HepG2 (cell line): Measurements from ENCODE around the gene GPR162. TPM values are rescaled to one million over a fixed set of nuclear protein-coding genes. Genes with fewer than 3 reads are reported as not detected.

ENCODE experiments used
- ATAC-seq: fragments of 200-7000 bp; cut with Tn5 transposase; 3 replicates; pipeline ENCODE4 v1.9.1; 2020; ENCODE audit warnings: mild to moderate bottlenecking, moderate library complexity
- BruUV-seq: library from RNA; stranded (reverse); fragments of 400-500 nt; replicated peaks from 2 replicates; lab custom pipeline; 2021; lab: Mats Ljungman, UMichigan
- CTCF ChIA-PET: fragments of 300-600 bp; formaldehyde crosslinking; extraction: SDS; loops from one replicate; lab custom pipeline; 2021; ENCODE audit warnings: low total read pairs, inconsistent platforms, low intra/inter-chr PET ratio; lab: Yijun Ruan, JAX
- POLR2A ChIA-PET: fragments of 350-600 bp; sonication (Branson Sonifier 250); formaldehyde crosslinking; loops from one replicate; lab custom pipeline; 2020; ENCODE audit warnings: antibody characterized with exemption, inconsistent platforms; lab: Yijun Ruan, JAX
- DNase-seq: peaks from one replicate; pipeline ENCODE4 v3.0.0-alpha.2; 2015; ENCODE audit warnings: low spot score
- FAIRE-seq: peaks from 3 replicates; lab custom pipeline; 2011; peaks lifted over from hg19 to GRCh38; lab: Jason Lieb, UNC
- H2AFZ ChIP-seq: one replicate; pipeline ENCODE4 v1.6.1; 2011; ENCODE audit warnings: low read length, inconsistent platforms
- H3K27ac ChIP-seq: fragments of 300-600 bp; 3 replicates; pipeline ENCODE4 v1.8.0; 2011; ENCODE audit warnings: mixed run types, mild to moderate bottlenecking, mixed read lengths, low read length, inconsistent platforms; ENCODE audit not compliant: insufficient read depth; ENCODE audit errors: extremely low read length
- H3K27me3 ChIP-seq, 2 experiments: fragments of 200-600 bp in 1 of 2; 2 replicates in 1 of 2; 3 replicates in 1 of 2; pipeline versions ENCODE4 v1.6.0 to v1.8.0; 2011; ENCODE audit warnings: low read length in 2 of 2, mild to moderate bottlenecking in 2 of 2, moderate library complexity in 2 of 2, inconsistent platforms in 1 of 2; ENCODE audit not compliant: insufficient read depth in 2 of 2, control insufficient read depth in 1 of 2
- H3K36me3 ChIP-seq, 2 experiments: fragments of 200-600 bp in 1 of 2; replicated peaks in 1 of 2; 2 replicates in 1 of 2; 3 replicates in 1 of 2; pipeline versions ENCODE4 v1.5.1 to v1.8.0; 2011; ENCODE audit warnings: low read length in 2 of 2, inconsistent platforms in 1 of 2; ENCODE audit not compliant: insufficient read depth in 2 of 2, control insufficient read depth in 1 of 2
- H3K4me1 ChIP-seq: 2 replicates; pipeline ENCODE4 v1.5.1; 2012; ENCODE audit warnings: low read length, inconsistent platforms; ENCODE audit not compliant: insufficient read depth
- H3K4me2 ChIP-seq: 2 replicates; pipeline ENCODE4 v1.6.0; 2011; ENCODE audit warnings: low read depth, low read length, inconsistent platforms
- H3K4me3 ChIP-seq, 3 experiments: fragments of 200-600 bp in 1 of 3; sonication (generic), shearing (Covaris generic) in 1 of 3; replicated peaks in 1 of 3; 2 replicates each; pipeline ENCODE4 v1.5.1; 2011 to 2016; ENCODE audit warnings: low read length in 3 of 3, inconsistent platforms in 2 of 3, low read depth in 2 of 3, mild to moderate bottlenecking in 2 of 3, control low read depth in 1 of 3, mixed read lengths in 1 of 3; ENCODE audit not compliant: insufficient read depth in 1 of 3
- H3K79me2 ChIP-seq: one replicate; pipeline ENCODE4 v1.6.1; 2011; ENCODE audit warnings: low read length, inconsistent platforms; ENCODE audit not compliant: insufficient read depth
- H3K9ac ChIP-seq: 2 replicates; pipeline ENCODE4 v1.6.0; 2011; ENCODE audit warnings: mild to moderate bottlenecking, low read depth, low read length, inconsistent platforms; ENCODE audit not compliant: insufficient read depth
- H3K9me3 ChIP-seq: 2 replicates; pipeline ENCODE4 v1.5.1; 2012; ENCODE audit warnings: mild to moderate bottlenecking, low read length
- H4K20me1 ChIP-seq: 2 replicates; pipeline ENCODE4 v1.6.0; 2011; ENCODE audit warnings: inconsistent platforms, mild to moderate bottlenecking, low read length, moderate library complexity; ENCODE audit not compliant: insufficient read depth
- CENPX ChIP-seq: sonication (generic); formaldehyde crosslinking; IDR thresholded peaks from 2 replicates; pipeline ENCODE4 v1.9.0; 2021; ENCODE audit warnings: mild to moderate bottlenecking, missing genetic modification reagents, moderate library complexity
- E2F1 ChIP-seq: sonication (generic); formaldehyde crosslinking; IDR thresholded peaks from 2 replicates; pipeline ENCODE4 v1.5.0; 2020; ENCODE audit warnings: missing genetic modification reagents
- RXRA ChIP-seq: sonication (generic); formaldehyde crosslinking; IDR thresholded peaks from 2 replicates; pipeline ENCODE4 v1.5.1; 2020; ENCODE audit warnings: missing genetic modification reagents
- SATB2 ChIP-seq: sonication (generic); formaldehyde crosslinking; IDR thresholded peaks from 2 replicates; pipeline ENCODE4 v1.5.0; 2020; ENCODE audit warnings: missing genetic modification reagents
- SRSF1 ChIP-seq: fragments of 200-400 bp; formaldehyde crosslinking; optimal IDR thresholded peaks from 2 replicates; pipeline ENCODE3; 2017; ENCODE audit warnings: mild to moderate bottlenecking, low read depth, low read length, moderate library complexity
- ZNF136 ChIP-seq: sonication (generic); formaldehyde crosslinking; IDR thresholded peaks from 2 replicates; pipeline ENCODE4 v1.8.1; 2022; ENCODE audit warnings: low read depth, mild to moderate bottlenecking, moderate library complexity, missing genetic modification reagents
- ZNF30 ChIP-seq: sonication (generic); formaldehyde crosslinking; IDR thresholded peaks from 2 replicates; pipeline ENCODE4 v1.5.0; 2020; ENCODE audit warnings: mild to moderate bottlenecking, missing genetic modification reagents
- ZNF337 ChIP-seq: sonication (generic); formaldehyde crosslinking; IDR thresholded peaks from 2 replicates; pipeline ENCODE4 v1.5.1; 2020; ENCODE audit warnings: missing genetic modification reagents, low read depth, mild to moderate bottlenecking, borderline replicate concordance
- ZNF557 ChIP-seq: sonication (generic); formaldehyde crosslinking; IDR thresholded peaks from 2 replicates; pipeline ENCODE4 v1.4.0; 2020; ENCODE audit warnings: missing genetic modification reagents
- WGBS: methylation state at CpG from one replicate; pipeline ENCODE4 v1.1.6; 2017; ENCODE audit warnings: low lambda C conversion rate; 5-methylcytosine and 5-hydroxymethylcytosine counted together
- in situ Hi-C: cut with HindIII; loops from 2 replicates; pipeline ENCODE4 v1.10.0; 2017; ENCODE audit warnings: low pct_unique_long_range_greater_than_20kb; ENCODE audit not compliant: extremely low pct_ligation_motif_present
- intact Hi-C: fragments of 100-400 bp; cut with micrococcal nuclease; formaldehyde crosslinking; loops from one replicate; pipeline ENCODE4 v1.10.0; 2022; ENCODE audit not compliant: unreplicated experiment
- polyA plus RNA-seq, 8 experiments: library from polyadenylated mRNA; depleted of rRNA in 3 of 8; stranded (reverse) in 7 of 8; unstranded in 1 of 8; fragments of >200 nt; fragmentation: Illumina TruSeq in 4 of 8; extraction: Trizol in 4 of 8; gene quantifications; 2 replicates each; pipeline versions ENCODE4 v1.2.1 to v1.2.3, GENCODE V29; 2011 to 2016; ENCODE audit warnings: low read depth in 4 of 8, missing spikeins in 1 of 8, mixed read lengths in 1 of 8; ENCODE audit not compliant: insufficient read depth in 1 of 8
- total RNA-seq, 5 experiments: library from RNA; depleted of rRNA; stranded (reverse); fragments of >200 nt; fragmentation: Illumina TruSeq; extraction: Trizol; gene quantifications; 2 replicates each; pipeline ENCODE4 v1.2.3, GENCODE V29; 2016; ENCODE audit warnings: low read depth in 1 of 5
- TF ChIP-seq, protein P1 (sequence below): sonication (generic); formaldehyde crosslinking; IDR thresholded peaks from 2 replicates; pipeline ENCODE4 v1.5.1; 2020; ENCODE audit warnings: mild to moderate bottlenecking, missing genetic modification reagents, moderate library complexity
- TF ChIP-seq, protein P2 (sequence below): sonication (generic); formaldehyde crosslinking; IDR thresholded peaks from 2 replicates; pipeline ENCODE4 v1.4.0; 2020; ENCODE audit warnings: missing genetic modification reagents
- TF ChIP-seq, protein P3 (sequence below): sonication (generic); formaldehyde crosslinking; conservative IDR thresholded peaks from 2 replicates; pipeline ENCODE4 v1.8.0; 2022; ENCODE audit warnings: mild to moderate bottlenecking, moderate library complexity, missing genetic modification reagents
- TF ChIP-seq, protein P4 (sequence below): sonication (generic); formaldehyde crosslinking; IDR thresholded peaks from 2 replicates; pipeline ENCODE4 v1.4.0; 2020; ENCODE audit warnings: missing genetic modification reagents

Gene GPR162
- total and polyA plus RNA-seq, 2 of the 13 experiments (the other 11 are each of a cell fraction or from before 2014, with no cell fraction given), result 0.08 TPM; not detected in 1

DNA sequence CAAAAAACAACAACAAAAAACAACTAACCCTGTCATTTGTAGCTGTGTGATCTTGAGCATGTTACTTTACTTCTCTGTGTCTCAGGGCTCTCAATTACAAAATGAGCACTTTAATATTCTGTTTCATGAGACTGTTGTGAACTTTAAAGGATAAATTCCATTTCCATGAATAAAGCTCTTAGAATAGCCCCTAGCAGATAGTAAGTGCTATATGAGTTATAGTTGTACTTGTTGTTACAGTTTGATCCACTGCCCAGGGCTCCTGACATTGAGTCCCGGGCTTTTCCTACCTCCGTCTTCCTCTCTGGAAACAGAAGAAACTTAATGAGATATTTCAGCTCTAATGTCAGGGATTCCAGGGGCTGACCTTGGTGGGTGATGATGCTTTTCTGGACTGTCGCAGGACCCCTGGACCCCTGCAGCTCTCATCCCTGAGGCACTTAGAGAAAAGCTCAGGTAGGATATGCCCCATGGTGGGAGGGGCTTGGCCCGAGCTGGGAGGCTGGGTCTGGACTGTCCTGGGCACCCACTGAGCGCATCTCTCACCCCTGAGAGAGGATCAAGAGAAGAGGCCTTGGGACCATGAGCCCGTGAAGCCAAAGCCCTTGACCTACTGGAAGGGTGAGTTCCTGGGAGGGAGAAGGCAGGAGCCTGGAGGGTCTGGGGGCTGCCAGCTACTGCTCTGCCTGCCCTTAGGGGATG, 11.7 kb downstream of the GPR162 start (continued):
- TF ChIP-seq, protein P1, sequence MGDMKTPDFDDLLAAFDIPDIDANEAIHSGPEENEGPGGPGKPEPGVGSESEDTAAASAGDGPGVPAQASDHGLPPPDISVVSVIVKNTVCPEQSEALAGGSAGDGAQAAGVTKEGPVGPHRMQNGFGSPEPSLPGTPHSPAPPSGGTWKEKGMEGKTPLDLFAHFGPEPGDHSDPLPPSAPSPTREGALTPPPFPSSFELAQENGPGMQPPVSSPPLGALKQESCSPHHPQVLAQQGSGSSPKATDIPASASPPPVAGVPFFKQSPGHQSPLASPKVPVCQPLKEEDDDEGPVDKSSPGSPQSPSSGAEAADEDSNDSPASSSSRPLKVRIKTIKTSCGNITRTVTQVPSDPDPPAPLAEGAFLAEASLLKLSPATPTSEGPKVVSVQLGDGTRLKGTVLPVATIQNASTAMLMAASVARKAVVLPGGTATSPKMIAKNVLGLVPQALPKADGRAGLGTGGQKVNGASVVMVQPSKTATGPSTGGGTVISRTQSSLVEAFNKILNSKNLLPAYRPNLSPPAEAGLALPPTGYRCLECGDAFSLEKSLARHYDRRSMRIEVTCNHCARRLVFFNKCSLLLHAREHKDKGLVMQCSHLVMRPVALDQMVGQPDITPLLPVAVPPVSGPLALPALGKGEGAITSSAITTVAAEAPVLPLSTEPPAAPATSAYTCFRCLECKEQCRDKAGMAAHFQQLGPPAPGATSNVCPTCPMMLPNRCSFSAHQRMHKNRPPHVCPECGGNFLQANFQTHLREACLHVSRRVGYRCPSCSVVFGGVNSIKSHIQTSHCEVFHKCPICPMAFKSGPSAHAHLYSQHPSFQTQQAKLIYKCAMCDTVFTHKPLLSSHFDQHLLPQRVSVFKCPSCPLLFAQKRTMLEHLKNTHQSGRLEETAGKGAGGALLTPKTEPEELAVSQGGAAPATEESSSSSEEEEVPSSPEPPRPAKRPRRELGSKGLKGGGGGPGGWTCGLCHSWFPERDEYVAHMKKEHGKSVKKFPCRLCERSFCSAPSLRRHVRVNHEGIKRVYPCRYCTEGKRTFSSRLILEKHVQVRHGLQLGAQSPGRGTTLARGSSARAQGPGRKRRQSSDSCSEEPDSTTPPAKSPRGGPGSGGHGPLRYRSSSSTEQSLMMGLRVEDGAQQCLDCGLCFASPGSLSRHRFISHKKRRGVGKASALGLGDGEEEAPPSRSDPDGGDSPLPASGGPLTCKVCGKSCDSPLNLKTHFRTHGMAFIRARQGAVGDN (CRISPR knock-in tag), result 0 out of 2 replicates have a peak, but pooled peaks have one; percentile 11
- TF ChIP-seq SRSF1, result no peak

DNA sequence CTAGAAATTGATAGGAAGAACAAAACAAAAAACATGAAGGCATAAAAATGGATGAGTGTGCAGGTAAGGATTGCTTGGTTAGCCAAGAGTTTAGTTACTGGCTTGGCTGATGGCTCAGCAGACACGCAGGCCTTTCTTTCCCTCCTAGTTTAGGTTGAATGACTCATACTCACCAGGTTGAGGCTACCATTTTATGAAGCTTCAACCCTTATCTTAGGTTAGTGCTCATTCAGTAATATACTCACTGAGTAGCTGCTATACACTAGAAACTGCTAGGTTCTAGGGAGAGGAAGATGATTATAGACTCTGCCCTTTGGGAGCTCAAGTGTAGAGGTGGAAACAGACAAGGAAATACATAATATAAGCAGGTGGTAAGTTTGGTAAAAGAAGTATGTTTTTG, 12.6 kb downstream of the GPR162 start:
- H4K20me1 ChIP-seq, result no peaks in the 10 kb centered on the region
- TF ChIP-seq ZNF337 (CRISPR knock-in tag), result no peak
- TF ChIP-seq RXRA (CRISPR knock-in tag), result no peak
- TF ChIP-seq, protein P2, sequence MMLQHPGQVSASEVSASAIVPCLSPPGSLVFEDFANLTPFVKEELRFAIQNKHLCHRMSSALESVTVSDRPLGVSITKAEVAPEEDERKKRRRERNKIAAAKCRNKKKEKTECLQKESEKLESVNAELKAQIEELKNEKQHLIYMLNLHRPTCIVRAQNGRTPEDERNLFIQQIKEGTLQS (CRISPR knock-in tag), result no peak
- no peak for TF ChIP-seq E2F1 (CRISPR knock-in tag)
- no peak for TF ChIP-seq ZNF557
- TF ChIP-seq, protein P3, sequence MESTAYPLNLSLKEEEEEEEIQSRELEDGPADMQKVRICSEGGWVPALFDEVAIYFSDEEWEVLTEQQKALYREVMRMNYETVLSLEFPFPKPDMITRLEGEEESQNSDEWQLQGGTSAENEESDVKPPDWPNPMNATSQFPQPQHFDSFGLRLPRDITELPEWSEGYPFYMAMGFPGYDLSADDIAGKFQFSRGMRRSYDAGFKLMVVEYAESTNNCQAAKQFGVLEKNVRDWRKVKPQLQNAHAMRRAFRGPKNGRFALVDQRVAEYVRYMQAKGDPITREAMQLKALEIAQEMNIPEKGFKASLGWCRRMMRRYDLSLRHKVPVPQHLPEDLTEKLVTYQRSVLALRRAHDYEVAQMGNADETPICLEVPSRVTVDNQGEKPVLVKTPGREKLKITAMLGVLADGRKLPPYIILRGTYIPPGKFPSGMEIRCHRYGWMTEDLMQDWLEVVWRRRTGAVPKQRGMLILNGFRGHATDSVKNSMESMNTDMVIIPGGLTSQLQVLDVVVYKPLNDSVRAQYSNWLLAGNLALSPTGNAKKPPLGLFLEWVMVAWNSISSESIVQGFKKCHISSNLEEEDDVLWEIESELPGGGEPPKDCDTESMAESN, result no peak
- TF ChIP-seq CENPX (CRISPR knock-in tag), result no peak
- TF ChIP-seq ZNF136 (CRISPR knock-in tag), result no peak
- TF ChIP-seq SATB2 (CRISPR knock-in tag), result no peak
- TF ChIP-seq, protein P4, sequence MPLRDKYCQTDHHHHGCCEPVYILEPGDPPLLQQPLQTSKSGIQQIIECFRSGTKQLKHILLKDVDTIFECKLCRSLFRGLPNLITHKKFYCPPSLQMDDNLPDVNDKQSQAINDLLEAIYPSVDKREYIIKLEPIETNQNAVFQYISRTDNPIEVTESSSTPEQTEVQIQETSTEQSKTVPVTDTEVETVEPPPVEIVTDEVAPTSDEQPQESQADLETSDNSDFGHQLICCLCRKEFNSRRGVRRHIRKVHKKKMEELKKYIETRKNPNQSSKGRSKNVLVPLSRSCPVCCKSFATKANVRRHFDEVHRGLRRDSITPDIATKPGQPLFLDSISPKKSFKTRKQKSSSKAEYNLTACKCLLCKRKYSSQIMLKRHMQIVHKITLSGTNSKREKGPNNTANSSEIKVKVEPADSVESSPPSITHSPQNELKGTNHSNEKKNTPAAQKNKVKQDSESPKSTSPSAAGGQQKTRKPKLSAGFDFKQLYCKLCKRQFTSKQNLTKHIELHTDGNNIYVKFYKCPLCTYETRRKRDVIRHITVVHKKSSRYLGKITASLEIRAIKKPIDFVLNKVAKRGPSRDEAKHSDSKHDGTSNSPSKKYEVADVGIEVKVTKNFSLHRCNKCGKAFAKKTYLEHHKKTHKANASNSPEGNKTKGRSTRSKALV, result no peak
- no peak for TF ChIP-seq ZNF30 (CRISPR knock-in tag)

More for the DNA sequence above, 12.6 kb downstream of the GPR162 start:
- peaks cover 18 to 45% of the 10 kb centered on the region in 2 experiments; a peak in 4 of 5 replicates for H3K36me3 ChIP-seq
- DNase-seq (no peak), ATAC-seq (no peak), FAIRE-seq (no peak)
- H2AFZ ChIP-seq, result no peak overlapping the region
- BruUV-seq, result no TSS peak
- no peaks in the 10 kb centered on the region for H3K27me3 ChIP-seq
- H3K4me3 ChIP-seq, result no peak overlapping the region
- ChIA-PET POLR2A (interaction anchor here (1.8 to 1.9 kb wide), 2 partner anchors 18 to 81 kb away, joined by 4 to 9 read pairs; partner anchors contain the start of genes CDCA3, MLF2 and USP5), CTCF (no interaction called here)
- H3K4me1 ChIP-seq, result peaks cover 14% of the 10 kb centered on the region
- in situ Hi-C loops, result no loop called here
- no peaks in the 10 kb centered on the region for H3K9me3 ChIP-seq
- WGBS, result 91% methylated on average over 1 of the region's 1 CpG
- H3K9ac ChIP-seq, result no peak overlapping the region
- intact Hi-C loops, result no loop called here
- no peak overlapping the region for H3K27ac ChIP-seq
- H3K4me2 ChIP-seq, result no peak overlapping the region
- H3K79me2 ChIP-seq, result peaks cover 3% of the 10 kb centered on the region
